Vagina (tissue), 2 donors: ENCODE measurements around the gene LPAR1.

Experiments
- POLR2A ChIP-seq, 2 donors: fragments of 450-650 bp; IDR thresholded peaks; one replicate each; pipeline ENCODE4 v1.6.1; 2017; ENCODE audit warnings: antibody characterized with exemption in 2 of 2, mild to moderate bottlenecking in 2 of 2, moderate library complexity in 2 of 2
- POLR2AphosphoS5 ChIP-seq, 2 donors: sonication (generic); formaldehyde crosslinking; IDR thresholded peaks; one replicate each; pipeline ENCODE4 v1.9.0; 2017; ENCODE audit warnings: antibody characterized with exemption in 2 of 2, mild to moderate bottlenecking in 2 of 2, low read depth in 1 of 2; ENCODE audit not compliant: insufficient read depth in 1 of 2
- TF ChIP-seq, protein P1 (sequence below), 3 experiments: fragments of 450-650 bp in 2 of 3; fragments of 200-600 bp in 1 of 3; sonication (generic) in 1 of 3; IDR thresholded peaks; one replicate each; pipeline ENCODE4 v1.5.1; 2017 to 2019; ENCODE audit warnings: antibody characterized with exemption in 3 of 3, mild to moderate bottlenecking in 2 of 3, moderate library complexity in 2 of 3

GRCh38 chr9:110960288-110960687, 78.0 kb downstream of the LPAR1 start:
- TF ChIP-seq, protein P1, sequence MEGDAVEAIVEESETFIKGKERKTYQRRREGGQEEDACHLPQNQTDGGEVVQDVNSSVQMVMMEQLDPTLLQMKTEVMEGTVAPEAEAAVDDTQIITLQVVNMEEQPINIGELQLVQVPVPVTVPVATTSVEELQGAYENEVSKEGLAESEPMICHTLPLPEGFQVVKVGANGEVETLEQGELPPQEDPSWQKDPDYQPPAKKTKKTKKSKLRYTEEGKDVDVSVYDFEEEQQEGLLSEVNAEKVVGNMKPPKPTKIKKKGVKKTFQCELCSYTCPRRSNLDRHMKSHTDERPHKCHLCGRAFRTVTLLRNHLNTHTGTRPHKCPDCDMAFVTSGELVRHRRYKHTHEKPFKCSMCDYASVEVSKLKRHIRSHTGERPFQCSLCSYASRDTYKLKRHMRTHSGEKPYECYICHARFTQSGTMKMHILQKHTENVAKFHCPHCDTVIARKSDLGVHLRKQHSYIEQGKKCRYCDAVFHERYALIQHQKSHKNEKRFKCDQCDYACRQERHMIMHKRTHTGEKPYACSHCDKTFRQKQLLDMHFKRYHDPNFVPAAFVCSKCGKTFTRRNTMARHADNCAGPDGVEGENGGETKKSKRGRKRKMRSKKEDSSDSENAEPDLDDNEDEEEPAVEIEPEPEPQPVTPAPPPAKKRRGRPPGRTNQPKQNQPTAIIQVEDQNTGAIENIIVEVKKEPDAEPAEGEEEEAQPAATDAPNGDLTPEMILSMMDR (IDR thresholded peaks at IDR 0.05) = no peak
- TF ChIP-seq POLR2AphosphoS5 (IDR thresholded peaks at IDR 0.05; ENCODE audit: insufficient read depth in 1 of 2, low read depth in 1 of 2) (no peak), POLR2A (IDR thresholded peaks at IDR 0.05) (no peak)
